IPS-NIHi7 (cell line): Measurements from ENCODE around the gene SLC9A9.

Source experiments
- DNase-seq: peaks from one replicate; pipeline ENCODE4 v3.0.0; 2012; ENCODE audit warnings: mixed read lengths; ENCODE audit errors: extremely low spot score

Gene SLC9A9

GRCh38 chr3:143507735-143508580 is 340.3 kb downstream of the SLC9A9 start:
- no peak for DNase-seq

- no peak for DNase-seq
Observed at GRCh38 chr3:143506190-143506589, 342.1 kb downstream of the SLC9A9 start.

- no peak for DNase-seq
Observed at GRCh38 chr3:143503325-143503885, 344.9 kb downstream of the SLC9A9 start.

GRCh38 chr3:143502081-143502480 is 346.2 kb downstream of the SLC9A9 start:
- no peak for DNase-seq

GRCh38 chr3:143497382-143497781 is 350.9 kb downstream of the SLC9A9 start:
- no peak for DNase-seq

- no peak for DNase-seq
Observed at GRCh38 chr3:143496191-143496590, 352.1 kb downstream of the SLC9A9 start.

- DNase-seq: no peak
Observed at GRCh38 chr3:143495527-143495926, 352.7 kb downstream of the SLC9A9 start.

GRCh38 chr3:143486611-143487010 is 361.7 kb downstream of the SLC9A9 start:
- no peak for DNase-seq

- DNase-seq: peak; percentile 23
Observed at GRCh38 chr3:143484846-143485512, 363.3 kb downstream of the SLC9A9 start.

GRCh38 chr3:143483214-143483613 is 365.1 kb downstream of the SLC9A9 start:
- DNase-seq: no peak

- no peak for DNase-seq
Observed at GRCh38 chr3:143482106-143483088, 365.9 kb downstream of the SLC9A9 start.

GRCh38 chr3:143480344-143480743 is 367.9 kb downstream of the SLC9A9 start:
- no peak for DNase-seq

GRCh38 chr3:143479727-143480126 is 368.5 kb downstream of the SLC9A9 start:
- DNase-seq: no peak

- no peak for DNase-seq
Observed at GRCh38 chr3:143478115-143478693, 370.1 kb downstream of the SLC9A9 start.

- no peak for DNase-seq
Observed at GRCh38 chr3:143476965-143477640, 371.2 kb downstream of the SLC9A9 start.

GRCh38 chr3:143475981-143476380 is 372.3 kb downstream of the SLC9A9 start:
- DNase-seq: no peak

- no peak for DNase-seq
Observed at GRCh38 chr3:143472731-143473523, 375.3 kb downstream of the SLC9A9 start.

- no peak for DNase-seq
Observed at GRCh38 chr3:143471705-143472104, 376.6 kb downstream of the SLC9A9 start.

- DNase-seq: no peak
Observed at GRCh38 chr3:143469159-143469558, 379.1 kb downstream of the SLC9A9 start.

- no peak for DNase-seq
Observed at GRCh38 chr3:143465666-143466065, 382.6 kb downstream of the SLC9A9 start.
